GM12874 (cell line): ENCODE results near the gene TOGARAM1.

ENCODE experiments used
- CTCF ChIP-seq: IDR thresholded peaks from 2 replicates; pipeline ENCODE4 v1.5.1; 2011; ENCODE audit warnings: low read depth, mild to moderate bottlenecking, control low read depth, low read length, moderate library complexity; ENCODE audit not compliant: insufficient read depth

Gene TOGARAM1

DNA sequence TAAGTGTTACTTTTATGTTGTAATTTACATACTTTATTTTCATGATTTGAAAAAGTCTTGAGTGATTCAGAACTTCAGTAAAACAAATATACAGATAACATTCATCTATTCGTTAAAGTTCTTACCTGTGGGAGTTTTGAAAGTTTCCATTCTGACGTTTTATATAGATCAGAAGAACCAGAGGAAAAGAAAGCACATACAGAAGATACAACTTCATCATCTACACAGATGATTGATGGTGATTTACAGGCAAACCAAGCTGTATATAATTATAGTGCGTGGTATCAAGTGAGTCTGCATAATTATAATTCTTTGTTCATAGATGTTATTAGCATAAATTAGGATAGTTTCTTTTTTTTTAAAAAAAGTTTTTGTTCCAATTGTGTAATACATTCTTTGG, 152.3 kb downstream of the TOGARAM1 start:
- no peak for TF ChIP-seq CTCF

GRCh38 chr14:45118594-45118993, 156.6 kb downstream of the TOGARAM1 start:
- TF ChIP-seq CTCF: no peak

GRCh38 chr14:45120096-45120495, 158.1 kb downstream of the TOGARAM1 start:
- no peak for TF ChIP-seq CTCF

DNA sequence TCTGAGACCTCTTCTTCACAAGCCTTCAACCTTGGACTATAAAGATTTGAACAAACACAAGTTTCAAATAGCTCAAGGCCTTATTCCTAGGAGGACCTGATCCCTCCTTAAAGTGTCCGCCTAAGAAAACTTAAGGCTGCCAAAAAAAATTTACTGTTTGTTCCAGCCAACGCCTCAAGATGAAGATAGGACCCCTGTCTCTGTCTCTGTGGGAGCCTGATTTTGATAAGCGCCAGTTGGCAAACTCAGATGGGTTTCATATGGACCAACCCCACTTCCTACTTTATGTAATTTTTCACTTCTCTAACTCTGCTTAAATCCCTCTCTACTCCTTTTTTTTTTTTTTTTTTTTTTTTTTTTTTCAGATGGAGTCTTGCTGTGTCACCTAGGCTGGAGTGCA, 161.3 kb downstream of the TOGARAM1 start:
- TF ChIP-seq CTCF: no peak
